ENCODE measurements around the gene GPI. TPM values are rescaled to one million over a fixed set of nuclear protein-coding genes. Genes with fewer than 3 reads are reported as not detected.

Gene GPI
- total and polyA plus RNA-seq, 2 of the 13 experiments (the other 11 are each of a cell fraction or from before 2014, with no cell fraction given): 147 to 167 TPM

DNA sequence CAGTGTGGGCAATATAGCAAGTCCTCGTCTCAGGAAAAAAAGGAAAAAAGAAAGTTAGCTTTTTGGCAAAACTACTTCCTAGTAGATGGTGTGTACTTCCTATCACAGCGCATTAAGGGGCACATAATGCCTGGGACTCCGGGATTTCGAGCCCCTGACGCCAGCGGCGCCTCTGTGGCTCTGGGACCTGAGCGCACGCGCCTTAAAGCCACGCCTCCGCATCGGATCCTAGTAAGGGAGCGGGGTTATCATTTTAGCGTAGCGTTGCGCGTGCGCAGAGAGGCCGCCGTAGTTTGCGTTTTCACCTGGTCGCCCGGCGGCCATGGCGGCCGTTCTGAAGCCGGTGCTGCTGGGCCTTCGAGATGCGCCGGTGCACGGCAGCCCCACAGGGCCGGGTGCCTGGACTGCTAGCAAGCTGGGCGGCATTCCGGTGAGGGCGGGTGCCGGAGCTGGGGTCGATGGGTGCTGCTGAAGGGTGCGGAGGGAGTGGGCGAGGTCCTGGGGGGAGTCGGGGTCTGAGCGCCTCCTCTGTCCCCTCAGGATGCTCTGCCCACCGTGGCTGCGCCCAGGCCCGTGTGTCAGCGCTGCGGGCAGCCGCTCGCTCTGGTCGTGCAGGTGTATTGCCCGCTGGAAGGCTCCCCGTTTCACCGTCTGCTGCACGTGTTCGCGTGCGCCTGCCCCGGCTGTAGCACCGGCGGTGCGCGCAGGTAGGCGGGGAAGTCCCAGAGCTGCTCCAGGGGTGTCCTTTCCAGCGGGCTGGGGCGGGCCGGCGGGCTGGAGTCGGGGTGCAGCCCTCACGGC is 39.3 kb downstream of the GPI start, which contains the start of gene PDCD2L (continued):
- TF ChIP-seq, protein P1, sequence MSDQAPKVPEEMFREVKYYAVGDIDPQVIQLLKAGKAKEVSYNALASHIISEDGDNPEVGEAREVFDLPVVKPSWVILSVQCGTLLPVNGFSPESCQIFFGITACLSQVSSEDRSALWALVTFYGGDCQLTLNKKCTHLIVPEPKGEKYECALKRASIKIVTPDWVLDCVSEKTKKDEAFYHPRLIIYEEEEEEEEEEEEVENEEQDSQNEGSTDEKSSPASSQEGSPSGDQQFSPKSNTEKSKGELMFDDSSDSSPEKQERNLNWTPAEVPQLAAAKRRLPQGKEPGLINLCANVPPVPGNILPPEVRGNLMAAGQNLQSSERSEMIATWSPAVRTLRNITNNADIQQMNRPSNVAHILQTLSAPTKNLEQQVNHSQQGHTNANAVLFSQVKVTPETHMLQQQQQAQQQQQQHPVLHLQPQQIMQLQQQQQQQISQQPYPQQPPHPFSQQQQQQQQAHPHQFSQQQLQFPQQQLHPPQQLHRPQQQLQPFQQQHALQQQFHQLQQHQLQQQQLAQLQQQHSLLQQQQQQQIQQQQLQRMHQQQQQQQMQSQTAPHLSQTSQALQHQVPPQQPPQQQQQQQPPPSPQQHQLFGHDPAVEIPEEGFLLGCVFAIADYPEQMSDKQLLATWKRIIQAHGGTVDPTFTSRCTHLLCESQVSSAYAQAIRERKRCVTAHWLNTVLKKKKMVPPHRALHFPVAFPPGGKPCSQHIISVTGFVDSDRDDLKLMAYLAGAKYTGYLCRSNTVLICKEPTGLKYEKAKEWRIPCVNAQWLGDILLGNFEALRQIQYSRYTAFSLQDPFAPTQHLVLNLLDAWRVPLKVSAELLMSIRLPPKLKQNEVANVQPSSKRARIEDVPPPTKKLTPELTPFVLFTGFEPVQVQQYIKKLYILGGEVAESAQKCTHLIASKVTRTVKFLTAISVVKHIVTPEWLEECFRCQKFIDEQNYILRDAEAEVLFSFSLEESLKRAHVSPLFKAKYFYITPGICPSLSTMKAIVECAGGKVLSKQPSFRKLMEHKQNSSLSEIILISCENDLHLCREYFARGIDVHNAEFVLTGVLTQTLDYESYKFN (CRISPR knock-in tag; conservative IDR thresholded peaks at IDR 0.05): no peak; the same call in 1 of the 2 replicates
- TF ChIP-seq RFXAP (CRISPR knock-in tag; IDR thresholded peaks at IDR 0.05; ENCODE audit: borderline replicate concordance) (no peak; the same call in 1 of the 2 replicates), GPN1 (CRISPR knock-in tag; IDR thresholded peaks at IDR 0.05; ENCODE audit: borderline replicate concordance) (no peak), ARHGAP35 (CRISPR knock-in tag; IDR thresholded peaks at IDR 0.05; ENCODE audit: borderline replicate concordance) (no peak; the same call in 1 of the 2 replicates), MED8 (CRISPR knock-in tag; IDR thresholded peaks at IDR 0.05; ENCODE audit: insufficient replicate concordance) (peak; percentile 49), ZFP90 (CRISPR knock-in tag; IDR thresholded peaks at IDR 0.05; ENCODE audit: borderline replicate concordance) (peak; percentile 86), CREM (IDR thresholded peaks at IDR 0.05) (no peak), CREM (CRISPR knock-in tag; IDR thresholded peaks at IDR 0.05) (no peak), SRSF9 (IDR thresholded peaks at IDR 0.05; ENCODE audit: borderline replicate concordance, insufficient read depth, low read depth, low read length, poor library complexity, severe bottlenecking) (no peak), BCL6 (CRISPR knock-in tag; IDR thresholded peaks at IDR 0.05) (peak; percentile 27; the same call in 1 of the 2 replicates), ZNF33B (CRISPR knock-in tag; IDR thresholded peaks at IDR 0.05) (0 out of 2 replicates have a peak, but pooled peaks have one; percentile 66), SPEN (CRISPR knock-in tag; IDR thresholded peaks at IDR 0.05; ENCODE audit: low read depth) (peak; percentile 67), ZNF331 (CRISPR knock-in tag; IDR thresholded peaks at IDR 0.05) (peak; percentile 61; the same call in 1 of the 2 replicates), ZNF570 (CRISPR knock-in tag; IDR thresholded peaks at IDR 0.05; ENCODE audit: borderline replicate concordance) (no peak), ARNTL (CRISPR knock-in tag; IDR thresholded peaks at IDR 0.05) (peak; percentile 85), KAT8 (CRISPR knock-in tag; IDR thresholded peaks at IDR 0.05) (peak; percentile 82), EEA1 (CRISPR knock-in tag; IDR thresholded peaks at IDR 0.05; ENCODE audit: borderline replicate concordance) (no peak)
- TF ChIP-seq, protein P2, sequence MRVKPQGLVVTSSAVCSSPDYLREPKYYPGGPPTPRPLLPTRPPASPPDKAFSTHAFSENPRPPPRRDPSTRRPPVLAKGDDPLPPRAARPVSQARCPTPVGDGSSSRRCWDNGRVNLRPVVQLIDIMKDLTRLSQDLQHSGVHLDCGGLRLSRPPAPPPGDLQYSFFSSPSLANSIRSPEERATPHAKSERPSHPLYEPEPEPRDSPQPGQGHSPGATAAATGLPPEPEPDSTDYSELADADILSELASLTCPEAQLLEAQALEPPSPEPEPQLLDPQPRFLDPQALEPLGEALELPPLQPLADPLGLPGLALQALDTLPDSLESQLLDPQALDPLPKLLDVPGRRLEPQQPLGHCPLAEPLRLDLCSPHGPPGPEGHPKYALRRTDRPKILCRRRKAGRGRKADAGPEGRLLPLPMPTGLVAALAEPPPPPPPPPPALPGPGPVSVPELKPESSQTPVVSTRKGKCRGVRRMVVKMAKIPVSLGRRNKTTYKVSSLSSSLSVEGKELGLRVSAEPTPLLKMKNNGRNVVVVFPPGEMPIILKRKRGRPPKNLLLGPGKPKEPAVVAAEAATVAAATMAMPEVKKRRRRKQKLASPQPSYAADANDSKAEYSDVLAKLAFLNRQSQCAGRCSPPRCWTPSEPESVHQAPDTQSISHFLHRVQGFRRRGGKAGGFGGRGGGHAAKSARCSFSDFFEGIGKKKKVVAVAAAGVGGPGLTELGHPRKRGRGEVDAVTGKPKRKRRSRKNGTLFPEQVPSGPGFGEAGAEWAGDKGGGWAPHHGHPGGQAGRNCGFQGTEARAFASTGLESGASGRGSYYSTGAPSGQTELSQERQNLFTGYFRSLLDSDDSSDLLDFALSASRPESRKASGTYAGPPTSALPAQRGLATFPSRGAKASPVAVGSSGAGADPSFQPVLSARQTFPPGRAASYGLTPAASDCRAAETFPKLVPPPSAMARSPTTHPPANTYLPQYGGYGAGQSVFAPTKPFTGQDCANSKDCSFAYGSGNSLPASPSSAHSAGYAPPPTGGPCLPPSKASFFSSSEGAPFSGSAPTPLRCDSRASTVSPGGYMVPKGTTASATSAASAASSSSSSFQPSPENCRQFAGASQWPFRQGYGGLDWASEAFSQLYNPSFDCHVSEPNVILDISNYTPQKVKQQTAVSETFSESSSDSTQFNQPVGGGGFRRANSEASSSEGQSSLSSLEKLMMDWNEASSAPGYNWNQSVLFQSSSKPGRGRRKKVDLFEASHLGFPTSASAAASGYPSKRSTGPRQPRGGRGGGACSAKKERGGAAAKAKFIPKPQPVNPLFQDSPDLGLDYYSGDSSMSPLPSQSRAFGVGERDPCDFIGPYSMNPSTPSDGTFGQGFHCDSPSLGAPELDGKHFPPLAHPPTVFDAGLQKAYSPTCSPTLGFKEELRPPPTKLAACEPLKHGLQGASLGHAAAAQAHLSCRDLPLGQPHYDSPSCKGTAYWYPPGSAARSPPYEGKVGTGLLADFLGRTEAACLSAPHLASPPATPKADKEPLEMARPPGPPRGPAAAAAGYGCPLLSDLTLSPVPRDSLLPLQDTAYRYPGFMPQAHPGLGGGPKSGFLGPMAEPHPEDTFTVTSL (CRISPR knock-in tag; IDR thresholded peaks at IDR 0.05; ENCODE audit: borderline replicate concordance): no peak
- TF ChIP-seq, protein P3, sequence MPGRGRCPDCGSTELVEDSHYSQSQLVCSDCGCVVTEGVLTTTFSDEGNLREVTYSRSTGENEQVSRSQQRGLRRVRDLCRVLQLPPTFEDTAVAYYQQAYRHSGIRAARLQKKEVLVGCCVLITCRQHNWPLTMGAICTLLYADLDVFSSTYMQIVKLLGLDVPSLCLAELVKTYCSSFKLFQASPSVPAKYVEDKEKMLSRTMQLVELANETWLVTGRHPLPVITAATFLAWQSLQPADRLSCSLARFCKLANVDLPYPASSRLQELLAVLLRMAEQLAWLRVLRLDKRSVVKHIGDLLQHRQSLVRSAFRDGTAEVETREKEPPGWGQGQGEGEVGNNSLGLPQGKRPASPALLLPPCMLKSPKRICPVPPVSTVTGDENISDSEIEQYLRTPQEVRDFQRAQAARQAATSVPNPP (CRISPR knock-in tag; IDR thresholded peaks at IDR 0.05): no peak
